GM10266 (cell line): ENCODE data around the gene CIDEC.

Source experiments
- DNase-seq: peaks from one replicate; pipeline ENCODE4 v3.0.0; 2012; ENCODE audit errors: extremely low spot score
- TF ChIP-seq, protein P1 (sequence below): IDR thresholded peaks from 2 replicates; pipeline ENCODE4 v1.5.1; 2012; ENCODE audit warnings: mild to moderate bottlenecking, low read depth; ENCODE audit not compliant: control insufficient read depth, insufficient read depth; ENCODE audit errors: missing control alignments

CIDEC gene

DNA sequence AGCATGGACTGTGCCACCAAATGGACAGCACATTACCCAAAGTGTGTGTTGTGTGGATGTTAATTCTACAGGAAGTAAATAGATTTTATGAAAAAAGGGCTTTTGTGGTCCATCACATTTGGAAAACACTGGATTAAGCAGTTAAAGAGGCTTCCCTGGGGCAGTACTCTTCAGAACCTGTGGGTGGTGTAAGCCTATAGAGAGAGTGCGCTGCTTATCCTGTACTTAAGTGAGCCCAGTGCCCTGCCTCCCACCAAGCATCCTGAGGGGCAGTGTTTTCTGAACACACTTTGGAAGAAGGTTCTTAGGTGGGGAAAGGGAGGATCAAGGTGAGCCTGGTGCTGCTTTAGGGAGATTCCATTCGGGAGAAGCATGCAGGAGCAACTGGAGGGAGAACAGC, 59.1 kb downstream of the CIDEC start:
- DNase-seq: no peak
- TF ChIP-seq, protein P1, sequence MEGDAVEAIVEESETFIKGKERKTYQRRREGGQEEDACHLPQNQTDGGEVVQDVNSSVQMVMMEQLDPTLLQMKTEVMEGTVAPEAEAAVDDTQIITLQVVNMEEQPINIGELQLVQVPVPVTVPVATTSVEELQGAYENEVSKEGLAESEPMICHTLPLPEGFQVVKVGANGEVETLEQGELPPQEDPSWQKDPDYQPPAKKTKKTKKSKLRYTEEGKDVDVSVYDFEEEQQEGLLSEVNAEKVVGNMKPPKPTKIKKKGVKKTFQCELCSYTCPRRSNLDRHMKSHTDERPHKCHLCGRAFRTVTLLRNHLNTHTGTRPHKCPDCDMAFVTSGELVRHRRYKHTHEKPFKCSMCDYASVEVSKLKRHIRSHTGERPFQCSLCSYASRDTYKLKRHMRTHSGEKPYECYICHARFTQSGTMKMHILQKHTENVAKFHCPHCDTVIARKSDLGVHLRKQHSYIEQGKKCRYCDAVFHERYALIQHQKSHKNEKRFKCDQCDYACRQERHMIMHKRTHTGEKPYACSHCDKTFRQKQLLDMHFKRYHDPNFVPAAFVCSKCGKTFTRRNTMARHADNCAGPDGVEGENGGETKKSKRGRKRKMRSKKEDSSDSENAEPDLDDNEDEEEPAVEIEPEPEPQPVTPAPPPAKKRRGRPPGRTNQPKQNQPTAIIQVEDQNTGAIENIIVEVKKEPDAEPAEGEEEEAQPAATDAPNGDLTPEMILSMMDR: no peak

DNA sequence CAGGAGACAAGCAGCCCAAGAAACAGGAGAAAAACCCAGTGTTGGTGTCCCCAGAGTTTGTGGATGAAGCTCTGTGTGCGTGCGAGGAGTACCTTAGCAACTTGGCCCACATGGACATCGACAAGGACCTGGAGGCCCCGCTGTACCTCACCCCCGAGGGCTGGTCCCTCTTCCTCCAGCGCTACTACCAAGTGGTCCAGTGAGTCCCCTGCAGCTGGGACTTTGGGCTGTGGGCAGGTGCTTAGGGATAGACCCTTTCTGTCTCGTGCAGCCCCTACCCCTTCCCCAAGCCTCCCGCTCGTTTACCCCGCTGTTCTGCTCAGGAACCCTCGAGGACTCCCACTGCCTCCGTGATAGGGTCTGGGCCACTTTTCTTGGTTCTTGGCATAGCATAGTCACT, 59.5 kb downstream of the CIDEC start:
- TF ChIP-seq, protein P1: no peak
- no peak for DNase-seq

DNA sequence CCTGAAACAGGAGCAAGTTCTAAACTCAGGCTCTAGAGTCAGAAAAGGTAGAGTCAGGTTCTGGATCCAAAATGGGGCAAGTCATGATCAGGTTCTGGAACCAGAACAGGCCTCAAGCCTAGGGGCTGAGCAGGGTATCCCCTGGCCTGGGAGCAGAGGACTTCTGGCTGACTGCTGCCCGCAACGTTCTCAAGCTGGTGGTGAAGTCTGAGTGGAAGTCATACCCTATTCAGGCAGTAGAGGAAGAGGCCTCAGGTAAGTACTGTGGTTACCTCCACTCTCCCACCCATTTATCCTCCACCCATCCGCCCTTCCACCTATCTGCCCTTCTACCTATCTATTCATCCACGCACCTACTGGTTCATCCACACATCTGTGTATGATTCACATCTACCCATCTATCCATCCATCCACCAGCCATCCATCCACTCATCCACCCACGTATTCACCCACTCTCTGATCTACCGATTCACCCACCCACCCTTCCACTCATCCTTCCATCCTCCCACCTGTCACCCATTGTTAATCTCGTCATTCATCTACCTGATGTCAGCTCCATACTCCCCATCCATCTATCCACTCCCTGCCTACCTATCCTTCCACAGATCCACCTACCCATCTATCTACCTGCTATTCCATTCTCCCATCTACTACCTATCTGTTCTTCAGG, 61.3 kb downstream of the CIDEC start:
- TF ChIP-seq, protein P1: no peak
- DNase-seq: no peak

DNA sequence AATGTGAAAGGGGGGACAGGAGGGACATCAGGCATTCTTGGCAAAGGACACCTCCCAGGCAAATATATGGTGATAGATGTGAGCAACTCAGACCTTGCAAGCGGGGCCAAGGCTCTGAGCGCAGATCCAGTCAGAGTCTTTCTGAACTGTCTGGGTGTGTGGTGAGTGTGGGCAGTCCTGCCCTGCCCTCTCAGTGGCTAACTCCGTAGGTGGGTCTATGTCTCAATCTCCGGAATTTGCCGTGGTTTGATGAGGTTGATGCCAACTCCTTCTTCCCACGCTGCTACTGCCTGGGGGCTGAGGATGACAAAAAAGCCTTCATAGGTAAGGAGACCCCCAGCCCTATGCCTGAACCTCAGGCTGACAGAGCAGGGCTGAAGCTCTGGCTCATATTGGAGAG, 62.6 kb downstream of the CIDEC start:
- no peak for DNase-seq
- TF ChIP-seq, protein P1: no peak
